ENCODE measurements around the gene SPX.

SPX gene

DNA sequence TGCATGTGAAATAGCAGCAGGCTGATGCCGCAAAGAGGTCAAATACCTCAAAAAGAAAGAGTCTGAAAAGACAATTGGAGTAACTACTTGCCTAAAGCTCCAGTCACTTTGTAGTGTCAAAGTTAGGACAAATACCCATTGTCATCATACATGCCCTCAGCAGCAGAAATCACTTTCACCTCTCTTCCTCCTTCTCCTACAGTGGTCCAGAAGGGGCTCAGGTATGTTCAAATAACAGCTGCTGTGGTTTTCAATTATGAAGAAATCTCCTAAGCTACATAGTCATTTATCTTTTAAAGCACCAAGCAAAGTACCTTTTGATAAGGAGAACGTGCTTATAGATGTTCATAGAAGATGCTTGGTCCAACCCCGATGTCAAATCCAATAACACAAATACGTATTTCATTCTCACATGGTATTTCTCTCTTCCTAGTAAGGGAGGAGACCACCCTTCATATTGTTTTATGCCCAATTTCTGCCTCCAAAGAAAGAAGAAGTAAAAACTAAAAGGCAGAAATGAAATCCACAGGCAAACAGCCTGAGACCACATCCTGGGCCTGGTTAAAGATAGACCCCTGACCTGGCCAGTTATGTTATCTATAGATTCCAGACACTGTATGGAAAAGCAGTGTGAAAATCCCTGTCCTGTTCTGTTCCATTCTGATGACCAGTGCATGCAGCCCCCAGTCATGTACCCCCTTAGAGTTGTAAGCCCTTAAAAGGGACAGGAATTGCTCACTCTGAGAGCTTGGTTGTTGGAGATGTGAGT, 54.8 kb downstream of the SPX start:
- Mint-ChIP-seq H3K36me3 (ENCODE audit: low read depth) (no peaks in the 10 kb centered on the region), H3K9me3 (no peaks in the 10 kb centered on the region), H3K4me3 (no peak overlapping the region), H3K27me3 (ENCODE audit: low read depth) (peaks cover 7% of the 10 kb centered on the region), H3K4me1 (ENCODE audit: low read depth) (no peaks in the 10 kb centered on the region), H3K27ac (no peak overlapping the region)
